ENCODE data around the gene RALY.

The RALY gene

DNA sequence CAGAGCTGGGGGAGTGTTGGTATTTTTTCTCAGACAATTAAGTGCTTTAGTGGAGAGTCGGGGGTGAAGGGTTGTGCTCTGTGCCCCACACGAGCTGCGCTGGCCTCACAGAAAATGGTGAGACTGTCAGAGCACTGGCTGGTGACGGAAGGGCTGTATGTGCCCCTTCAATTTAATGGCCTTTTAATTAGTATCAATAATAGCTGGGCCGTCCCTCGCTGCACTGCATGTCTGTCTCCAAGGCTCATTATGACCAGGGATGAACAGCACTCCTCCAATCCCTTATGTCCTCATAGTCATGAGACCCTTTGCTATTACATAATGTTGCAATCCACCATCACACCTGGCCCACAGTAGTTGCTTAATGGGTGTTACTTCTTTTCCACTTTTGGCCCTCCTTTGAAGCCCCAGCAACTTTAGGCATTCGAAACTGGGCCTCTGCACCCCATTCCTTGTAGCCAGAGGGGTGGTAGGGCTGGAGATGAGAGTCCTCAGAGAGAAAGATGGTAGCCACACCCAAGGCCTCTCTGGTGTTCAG lies 9.5 kb upstream of the RALY start:
- no peaks in the 10 kb centered on the region for H3K9me2 ChIP-seq (replicated peaks; ENCODE audit: control insufficient read depth, low read length)
- no peaks in the 10 kb centered on the region for H3K36me3 ChIP-seq (ENCODE audit: control insufficient read depth, low read length)
- H3K4me3 ChIP-seq (ENCODE audit: low read length): no peak overlapping the region
- H3K9me3 ChIP-seq (ENCODE audit: control insufficient read depth, insufficient read depth, low read length): no peaks in the 10 kb centered on the region
- no peaks in the 10 kb centered on the region for H3K79me2 ChIP-seq (ENCODE audit: control insufficient read depth, low read length)
- TF ChIP-seq EZH2phosphoT487 (IDR thresholded peaks at IDR 0.05; ENCODE audit: borderline replicate concordance, low read length): no peak
- TF ChIP-seq, protein P1, sequence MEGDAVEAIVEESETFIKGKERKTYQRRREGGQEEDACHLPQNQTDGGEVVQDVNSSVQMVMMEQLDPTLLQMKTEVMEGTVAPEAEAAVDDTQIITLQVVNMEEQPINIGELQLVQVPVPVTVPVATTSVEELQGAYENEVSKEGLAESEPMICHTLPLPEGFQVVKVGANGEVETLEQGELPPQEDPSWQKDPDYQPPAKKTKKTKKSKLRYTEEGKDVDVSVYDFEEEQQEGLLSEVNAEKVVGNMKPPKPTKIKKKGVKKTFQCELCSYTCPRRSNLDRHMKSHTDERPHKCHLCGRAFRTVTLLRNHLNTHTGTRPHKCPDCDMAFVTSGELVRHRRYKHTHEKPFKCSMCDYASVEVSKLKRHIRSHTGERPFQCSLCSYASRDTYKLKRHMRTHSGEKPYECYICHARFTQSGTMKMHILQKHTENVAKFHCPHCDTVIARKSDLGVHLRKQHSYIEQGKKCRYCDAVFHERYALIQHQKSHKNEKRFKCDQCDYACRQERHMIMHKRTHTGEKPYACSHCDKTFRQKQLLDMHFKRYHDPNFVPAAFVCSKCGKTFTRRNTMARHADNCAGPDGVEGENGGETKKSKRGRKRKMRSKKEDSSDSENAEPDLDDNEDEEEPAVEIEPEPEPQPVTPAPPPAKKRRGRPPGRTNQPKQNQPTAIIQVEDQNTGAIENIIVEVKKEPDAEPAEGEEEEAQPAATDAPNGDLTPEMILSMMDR (IDR thresholded peaks at IDR 0.05; ENCODE audit: low read depth, low read length, poor library complexity, severe bottlenecking): no peak
- H3K27ac ChIP-seq (ENCODE audit: low read depth, low read length): no peak overlapping the region
- no peak overlapping the region for H3K4me2 ChIP-seq (ENCODE audit: low read length)
- H4K20me1 ChIP-seq (ENCODE audit: control insufficient read depth, insufficient read depth, low read depth, low read length): no peaks in the 10 kb centered on the region
- H3F3A ChIP-seq (ENCODE audit: control insufficient read depth, insufficient read depth): no peaks in the 10 kb centered on the region
- H3K27me3 ChIP-seq (ENCODE audit: control insufficient read depth, low read length): peaks cover 15% of the 10 kb centered on the region
- H3K4me1 ChIP-seq (ENCODE audit: control insufficient read depth, low read length): no peaks in the 10 kb centered on the region

DNA sequence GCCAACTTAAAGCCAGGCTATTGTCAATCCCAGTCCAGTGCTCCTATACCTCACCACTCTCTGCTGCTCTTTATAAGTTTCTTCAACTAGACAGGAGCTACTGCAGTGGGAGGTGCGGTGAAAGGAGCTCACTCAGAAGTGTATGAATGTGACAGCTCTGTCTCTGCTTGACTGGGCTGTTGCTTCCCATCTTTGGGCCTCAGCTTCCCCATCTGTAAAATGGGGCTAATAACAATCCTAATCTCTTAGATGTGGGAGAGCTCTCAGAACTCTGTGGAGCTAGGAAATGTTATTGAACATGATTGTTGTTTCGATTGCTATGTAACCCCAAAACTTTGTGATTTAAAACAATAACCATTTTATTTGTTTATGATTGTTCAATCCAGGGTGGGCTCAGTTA lies 8.4 kb upstream of the RALY start:
- Histone ChIP-seq H3K27ac (ENCODE audit: low read depth, low read length) (no peak overlapping the region), H3K4me1 (ENCODE audit: control insufficient read depth, low read length) (no peaks in the 10 kb centered on the region), H3K9me2 (replicated peaks; ENCODE audit: control insufficient read depth, low read length) (no peaks in the 10 kb centered on the region), H4K20me1 (ENCODE audit: control insufficient read depth, insufficient read depth, low read depth, low read length) (no peaks in the 10 kb centered on the region), H3K27me3 (ENCODE audit: control insufficient read depth, low read length) (peaks cover 8% of the 10 kb centered on the region), H3F3A (ENCODE audit: control insufficient read depth, insufficient read depth) (no peaks in the 10 kb centered on the region), H3K79me2 (ENCODE audit: control insufficient read depth, low read length) (no peaks in the 10 kb centered on the region), H3K9me3 (ENCODE audit: control insufficient read depth, insufficient read depth, low read length) (no peaks in the 10 kb centered on the region), H3K36me3 (ENCODE audit: control insufficient read depth, low read length) (no peaks in the 10 kb centered on the region), H3K4me3 (ENCODE audit: low read length) (no peak overlapping the region), H3K4me2 (ENCODE audit: low read length) (no peak overlapping the region)
- TF ChIP-seq, protein P1 (IDR thresholded peaks at IDR 0.05; ENCODE audit: low read depth, low read length, poor library complexity, severe bottlenecking): no peak
- TF ChIP-seq EZH2phosphoT487 (IDR thresholded peaks at IDR 0.05; ENCODE audit: borderline replicate concordance, low read length): no peak

DNA sequence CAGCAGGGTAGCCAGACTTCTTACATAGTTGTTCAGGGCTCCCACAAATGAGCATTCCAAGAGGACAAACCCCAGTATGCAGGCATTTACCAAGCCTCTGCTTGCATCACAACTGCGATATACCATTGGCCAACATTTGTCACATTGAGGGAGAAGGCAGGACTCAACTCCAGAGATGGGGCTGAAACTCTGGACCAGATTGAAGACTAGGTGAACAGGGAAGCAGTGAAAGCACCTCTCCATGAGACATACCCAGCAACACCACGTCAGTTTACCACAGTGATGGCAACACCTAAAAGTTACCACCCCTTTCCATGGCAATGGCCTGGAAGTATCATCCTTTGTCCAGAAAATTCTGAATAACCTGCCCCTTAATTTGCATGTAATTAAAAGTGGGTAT lies 7.9 kb upstream of the RALY start:
- Histone ChIP-seq H3K27me3 (ENCODE audit: control insufficient read depth, low read length) (peaks cover 4% of the 10 kb centered on the region; the same call in 1 of the 2 replicates), H3K9me2 (replicated peaks; ENCODE audit: control insufficient read depth, low read length) (no peaks in the 10 kb centered on the region), H3K4me2 (ENCODE audit: low read length) (no peak overlapping the region), H3K27ac (ENCODE audit: low read depth, low read length) (no peak overlapping the region), H3K79me2 (ENCODE audit: control insufficient read depth, low read length) (no peaks in the 10 kb centered on the region), H3F3A (ENCODE audit: control insufficient read depth, insufficient read depth) (no peaks in the 10 kb centered on the region), H3K4me1 (ENCODE audit: control insufficient read depth, low read length) (no peaks in the 10 kb centered on the region), H3K4me3 (ENCODE audit: low read length) (no peak overlapping the region), H4K20me1 (ENCODE audit: control insufficient read depth, insufficient read depth, low read depth, low read length) (no peaks in the 10 kb centered on the region), H3K36me3 (ENCODE audit: control insufficient read depth, low read length) (no peaks in the 10 kb centered on the region), H3K9me3 (ENCODE audit: control insufficient read depth, insufficient read depth, low read length) (no peaks in the 10 kb centered on the region)
- TF ChIP-seq EZH2phosphoT487 (IDR thresholded peaks at IDR 0.05; ENCODE audit: borderline replicate concordance, low read length): no peak
- TF ChIP-seq, protein P1 (IDR thresholded peaks at IDR 0.05; ENCODE audit: low read depth, low read length, poor library complexity, severe bottlenecking): no peak

Data from DOHH2 (cell line).